Posterior cingulate gyrus (tissue), 11 donors: ENCODE results near the gene ABCC3.
"Not testable (repeated sequence)": the region's sequence is repeated elsewhere in the genome, so short reads cannot be mapped to it uniquely, and the experiment has no call there.

Experiments used
- DNase-seq, 10 donors: peaks; one replicate each; pipeline versions ENCODE4 v3.0.0 to v3.0.0-alpha.2; 2020 to 2021; ENCODE audit warnings: mixed read lengths in 3 of 10
- intact Hi-C: fragments of 100-400 bp; cut with DNase I; formaldehyde crosslinking; loops from one replicate; pipeline ENCODE4 v1.15.1; 2023

Gene ABCC3

DNA sequence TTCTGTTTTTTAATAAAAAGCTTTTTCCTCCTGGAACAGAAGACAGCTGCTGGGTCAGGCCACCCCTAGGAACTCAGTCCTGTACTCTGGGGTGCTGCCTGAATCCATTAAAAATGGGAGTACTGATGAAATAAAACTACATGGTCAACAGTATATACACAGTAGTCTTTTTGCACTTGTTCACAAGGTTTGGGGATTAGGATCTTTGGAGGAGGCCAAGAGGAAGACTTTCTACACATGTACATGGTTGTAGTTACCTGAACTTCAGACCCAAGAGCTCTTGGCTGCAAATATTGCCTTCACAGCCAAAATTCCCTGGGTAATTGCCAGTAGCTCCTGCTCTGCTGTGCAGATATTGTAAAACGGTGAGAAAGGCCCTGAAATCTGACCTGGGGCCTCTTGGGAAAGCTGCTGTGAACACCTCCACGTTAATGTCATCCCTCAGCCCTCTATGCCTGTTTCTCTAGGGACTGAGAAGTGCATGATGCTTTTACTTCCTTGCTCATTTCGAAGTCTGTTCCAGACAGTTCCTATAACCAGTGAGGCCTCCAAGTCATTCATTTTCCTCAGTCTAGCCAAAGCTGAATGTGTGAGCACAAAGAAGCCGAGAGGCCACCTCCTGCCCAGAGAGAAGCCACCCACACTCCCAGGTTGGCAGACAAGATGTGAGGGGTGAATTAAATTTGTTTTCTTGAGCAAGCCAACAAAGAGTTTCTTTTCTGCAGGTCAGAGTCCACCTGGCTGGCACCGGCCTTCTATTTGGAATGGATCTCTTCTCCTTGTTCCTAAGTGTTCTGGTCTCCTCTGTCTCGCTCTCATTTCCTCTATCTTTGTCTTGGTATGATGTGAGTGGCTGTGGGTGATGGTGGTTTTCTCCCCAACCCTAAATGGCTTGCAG is 57.1 kb downstream of the ABCC3 start:
- peak in 1 of 10 donors; percentile 9 for DNase-seq
- intact Hi-C loops = no loop called here

DNA sequence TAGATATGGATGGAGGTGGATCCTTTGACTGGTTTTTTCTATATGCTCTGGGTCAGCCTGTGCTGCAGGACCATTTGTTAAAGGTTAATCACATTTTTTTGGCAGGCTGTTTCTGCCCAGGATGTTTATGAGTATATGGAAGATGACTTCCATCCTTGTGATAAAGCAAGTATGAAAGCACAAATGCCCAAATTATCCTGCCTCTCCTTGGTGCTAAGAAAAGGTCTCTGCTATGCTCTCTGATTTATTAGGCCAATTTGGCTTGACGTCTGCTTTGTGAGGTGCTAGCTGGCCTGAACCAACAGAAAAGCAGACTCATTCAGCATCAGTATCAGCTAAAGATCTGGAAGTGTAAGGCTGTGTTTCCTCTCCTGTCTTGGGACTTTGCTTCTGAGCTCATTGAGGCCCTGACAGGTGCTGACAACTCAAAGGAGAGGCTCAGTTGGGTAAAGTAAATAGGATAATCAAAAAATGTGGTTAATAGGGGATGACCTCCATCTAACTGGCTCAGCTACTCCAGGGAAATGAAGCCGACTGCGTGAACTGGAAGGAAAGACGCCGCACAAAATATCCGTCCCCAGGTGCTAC is 57.9 kb downstream of the ABCC3 start:
- DNase-seq = no peak
- intact Hi-C loops = no loop called here

DNA sequence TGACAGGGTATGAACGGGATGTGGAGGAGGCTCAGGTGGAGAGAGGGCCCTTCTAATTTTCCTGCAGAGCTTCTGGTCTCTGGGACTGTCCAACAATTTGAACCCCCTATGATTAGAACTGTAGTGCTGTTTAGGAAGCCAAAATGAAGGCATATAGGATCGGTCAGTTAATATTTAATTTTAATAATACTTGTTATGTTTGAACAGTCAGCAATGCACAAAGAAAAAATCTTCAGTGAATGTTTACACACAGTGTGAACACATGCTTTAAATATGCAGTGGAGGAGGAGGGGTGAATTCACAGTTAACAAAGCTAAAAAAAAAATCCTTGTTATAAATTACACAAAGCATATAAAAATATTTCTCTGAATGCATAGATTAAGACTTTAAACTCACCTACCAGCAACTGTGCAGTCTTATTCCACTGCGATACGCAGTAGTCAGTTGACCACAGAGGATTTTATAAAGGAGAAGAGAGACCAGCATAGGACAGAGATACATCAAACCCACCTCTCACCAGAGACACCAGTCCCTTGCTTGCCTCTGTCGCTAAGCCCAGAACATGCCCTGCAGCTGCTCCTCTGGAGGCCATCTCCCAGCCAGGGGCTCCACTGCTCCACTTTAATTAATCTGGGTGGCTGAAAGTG is 58.5 kb downstream of the ABCC3 start:
- DNase-seq = no peak
- intact Hi-C loops = no loop called here

DNA sequence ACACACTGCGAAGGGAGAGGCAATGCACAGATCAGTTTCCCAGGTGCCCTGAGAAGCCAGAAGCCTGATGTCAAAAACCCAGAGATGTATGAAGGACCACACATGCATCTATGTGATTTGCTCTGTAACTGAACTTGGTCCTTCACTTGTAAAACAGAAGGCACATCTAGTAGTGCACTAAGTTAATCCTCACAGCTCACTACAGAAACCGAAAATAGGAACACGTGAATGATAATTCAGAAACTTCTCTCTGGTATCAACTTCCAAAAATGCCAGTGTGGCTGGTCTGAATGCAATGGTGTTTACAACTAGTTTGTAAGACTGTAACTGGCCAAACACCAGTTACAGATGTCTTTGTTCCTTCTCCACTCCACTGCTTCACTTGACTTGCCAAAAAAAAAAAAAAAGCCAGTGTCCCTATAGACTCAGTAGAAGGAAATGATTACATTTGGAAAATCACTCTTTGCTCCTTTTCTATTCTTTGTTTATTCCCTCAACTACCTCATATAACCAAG is 61.7 kb downstream of the ABCC3 start:
- intact Hi-C loops = loop anchor here (5.0 kb wide), 2 partner anchors 69 to 214 kb away; no protein-coding TSS in a partner anchor
- DNase-seq = no peak

DNA sequence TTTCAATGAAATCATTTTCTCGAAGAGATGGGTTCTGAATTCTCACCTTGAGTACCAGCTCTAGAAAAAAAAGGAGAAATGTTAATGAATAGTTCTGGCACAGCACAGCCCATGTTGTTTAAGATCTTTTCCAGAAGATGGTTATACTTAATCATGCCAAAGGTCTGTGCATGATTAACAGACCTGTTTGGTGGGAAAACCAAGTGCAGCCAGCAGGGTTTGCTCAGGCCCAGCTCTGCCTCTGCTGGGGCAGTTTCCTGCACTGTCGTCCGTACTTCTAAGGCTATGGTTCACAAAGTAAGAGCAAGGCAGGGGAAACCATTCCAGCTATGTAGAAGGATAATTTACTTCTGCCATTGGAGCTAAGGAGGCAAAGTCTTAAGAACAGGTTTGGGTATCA is 62.4 kb downstream of the ABCC3 start:
- no peak for DNase-seq
- intact Hi-C loops = loop anchor here (5.0 kb wide), 2 partner anchors 70 to 215 kb away; no protein-coding TSS in a partner anchor

DNA sequence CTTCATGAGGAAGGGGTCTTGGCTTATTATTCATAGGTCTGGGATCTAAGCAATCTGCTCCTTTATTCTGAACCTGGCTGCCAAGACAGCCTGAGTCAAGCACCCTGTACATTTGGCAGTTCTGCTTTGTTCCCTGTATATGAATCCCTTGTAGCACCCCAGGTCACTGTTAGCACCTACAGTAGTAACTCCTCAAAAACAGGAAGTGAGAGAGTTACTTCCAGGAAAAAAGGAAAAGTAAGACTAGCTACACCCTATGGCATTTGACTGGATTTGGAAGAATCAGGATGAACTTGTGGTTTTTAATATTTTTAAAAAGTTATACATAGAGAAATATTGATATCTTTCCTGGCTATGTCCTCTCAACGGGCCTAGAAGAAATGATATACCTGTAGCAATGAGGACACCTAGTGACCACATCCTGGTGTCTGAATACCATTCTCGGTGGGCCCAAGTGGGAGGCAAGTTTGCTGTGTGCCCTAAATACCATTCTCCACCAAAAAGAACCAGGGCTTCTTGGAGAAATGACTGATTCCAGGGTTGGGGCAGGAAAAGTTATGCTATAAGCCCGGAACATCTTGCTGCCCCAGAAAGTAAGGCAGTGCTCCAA is 63.1 kb downstream of the ABCC3 start:
- intact Hi-C loops = loop anchor here (5.0 kb wide), 2 partner anchors 70 to 215 kb away; no protein-coding TSS in a partner anchor
- DNase-seq = no peak

DNA sequence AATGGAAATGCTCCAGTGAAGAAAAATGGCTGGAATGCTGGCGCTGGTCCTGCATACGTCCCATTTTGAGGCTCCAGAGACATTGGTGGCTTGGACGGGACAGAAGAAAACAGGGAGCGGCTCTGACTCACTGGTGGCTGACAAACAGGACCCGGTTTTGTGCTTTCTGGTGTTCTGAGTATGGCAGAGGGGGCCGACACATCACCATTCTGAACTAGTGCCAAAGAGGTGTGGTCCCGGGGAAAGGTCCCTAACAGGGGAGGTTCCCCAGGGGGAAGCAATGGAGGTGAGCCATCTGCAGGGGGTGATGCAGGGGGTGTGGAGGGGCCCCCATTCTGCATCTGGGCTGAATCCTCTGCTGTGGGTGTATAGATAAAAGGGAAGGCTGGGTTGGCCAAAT is 64.7 kb downstream of the ABCC3 start:
- DNase-seq = peak in 1 of 10 donors; percentile 49
- intact Hi-C loops = loop anchor here (5.0 kb wide), 2 partner anchors 72 to 217 kb away; no protein-coding TSS in a partner anchor

DNA sequence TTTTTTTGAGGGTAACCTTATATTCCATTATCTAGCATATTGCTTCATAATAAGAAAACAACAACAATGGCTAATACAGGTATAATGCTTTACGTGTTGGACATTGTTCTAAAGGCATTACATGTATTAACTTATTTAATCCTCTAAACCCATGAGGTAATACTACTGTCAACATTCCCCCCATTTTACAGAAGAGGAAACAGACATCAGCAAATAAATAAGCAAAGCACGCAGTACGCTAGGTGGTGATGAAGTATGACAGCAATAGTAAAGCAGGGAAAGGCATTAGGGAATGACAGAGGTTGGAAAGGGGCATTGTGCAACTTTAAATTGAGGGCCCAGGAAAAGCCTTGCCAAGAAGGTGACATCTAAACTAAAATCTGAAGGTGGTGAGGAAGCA is 68.5 kb downstream of the ABCC3 start:
- DNase-seq = no peak
- intact Hi-C loops = no loop called here

DNA sequence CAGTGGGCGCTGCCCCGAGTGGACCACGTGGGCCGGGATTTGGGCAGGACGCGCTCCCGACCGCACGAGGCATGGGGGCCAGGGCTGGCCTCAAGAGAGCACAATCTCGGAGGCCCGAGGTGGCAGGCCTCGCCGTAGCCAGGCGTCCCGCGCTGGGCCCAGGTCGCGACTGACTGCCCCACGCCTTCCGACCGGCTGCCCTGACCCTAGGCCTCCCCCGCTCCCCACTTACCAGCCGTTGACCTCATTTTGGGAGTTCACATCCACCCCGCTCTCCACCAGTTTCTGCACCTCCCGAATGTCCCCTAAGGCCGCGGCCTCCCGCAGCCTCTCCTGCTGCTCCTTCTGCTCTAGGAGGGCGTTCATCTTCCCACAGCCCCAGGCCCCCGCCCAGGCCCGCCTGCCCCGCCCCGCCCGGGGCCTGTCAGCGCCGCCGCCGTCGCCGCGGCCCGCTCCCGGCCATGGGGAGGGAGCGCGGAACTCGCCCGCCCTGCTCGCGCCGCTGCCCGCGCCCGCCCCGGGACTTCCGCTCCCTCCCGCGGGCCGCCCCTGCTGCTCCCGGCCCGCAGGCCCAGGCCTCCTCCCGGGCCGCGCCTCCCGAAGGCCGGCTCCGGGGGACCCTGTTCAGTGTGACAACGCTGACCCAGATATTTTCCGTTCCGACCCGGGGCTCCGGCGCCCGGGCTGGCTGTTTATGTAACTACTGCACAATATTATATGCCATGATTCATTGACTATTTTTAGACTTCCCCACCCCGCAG is 72.8 kb downstream of the ABCC3 start, which contains the start of gene ANKRD40:
Gene ANKRD40, minus strand, starts transcription at position 626 of the 761 bp plus-strand sequence. Its CDS starts 260 bp downstream, at position 366.
- DNase-seq = peak; percentile 80 to 98 (median 86)
- intact Hi-C loops = loop anchor here (1.0 kb wide), 1 partner anchor 12 kb away; the partner anchor contains the start of gene LUC7L3

DNA sequence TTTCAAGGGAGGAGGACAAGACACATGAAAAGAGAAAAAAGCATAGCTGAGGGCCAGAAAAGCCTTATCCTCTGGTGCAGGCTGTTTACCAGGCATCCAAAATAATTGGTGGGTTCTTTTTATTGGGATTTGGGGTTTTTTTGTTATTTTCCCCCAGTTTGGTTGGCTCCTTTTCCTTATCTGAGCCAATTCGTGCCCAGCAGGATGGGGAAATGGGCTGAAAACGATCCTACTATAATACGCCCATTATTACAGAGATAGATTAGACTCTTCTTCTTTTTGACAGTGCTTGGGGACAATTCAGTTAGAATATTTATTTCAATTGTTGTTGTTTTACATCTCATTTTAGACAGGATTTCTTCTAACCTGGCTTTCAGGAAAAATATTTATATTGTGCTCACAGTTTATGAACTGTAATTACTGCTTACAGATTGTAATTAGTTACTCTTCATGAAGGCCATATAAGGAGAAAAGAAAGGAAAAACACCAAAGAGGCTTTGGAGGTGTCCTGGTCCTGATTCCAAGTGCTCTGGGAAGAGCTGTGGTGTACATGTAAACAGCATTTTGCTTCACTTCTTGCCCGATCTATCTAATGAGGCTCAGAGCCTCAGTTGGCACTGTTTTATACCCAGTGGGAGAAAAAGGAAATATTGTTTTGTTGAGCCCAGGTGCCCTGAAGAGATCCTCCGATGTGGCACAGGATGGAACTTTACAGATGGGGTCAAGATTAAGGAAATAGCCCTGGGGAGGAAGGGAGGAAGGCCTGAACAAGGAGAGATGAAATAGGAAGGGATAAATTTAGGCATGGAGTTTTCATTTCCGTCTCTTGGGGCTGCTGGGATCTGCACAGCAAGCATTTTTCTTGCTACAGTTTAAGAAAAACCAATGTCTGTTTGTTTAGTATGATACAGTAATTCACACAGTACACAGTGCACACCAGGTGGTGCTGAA is 73.6 kb downstream of the ABCC3 start:
- intact Hi-C loops = no loop called here

DNA sequence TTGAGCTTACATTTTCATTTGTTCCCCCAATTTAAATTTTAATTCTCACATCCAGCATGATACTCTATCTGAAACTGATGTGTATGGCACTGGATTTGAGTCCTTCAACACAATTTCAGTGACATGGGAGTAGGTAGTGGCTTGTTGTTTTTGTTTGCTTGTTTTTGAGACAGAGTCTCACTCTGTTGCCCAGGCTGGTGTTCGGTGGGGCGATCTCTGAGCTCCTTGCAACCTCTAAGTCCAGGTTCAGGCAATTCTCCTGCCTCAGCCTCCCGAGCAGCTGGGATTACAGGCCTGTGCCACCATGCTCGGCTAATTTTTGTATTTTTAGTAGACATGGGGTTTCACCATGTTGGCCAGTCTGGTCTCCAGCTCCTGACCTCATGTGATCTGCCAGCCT is 74.4 kb downstream of the ABCC3 start:
- peak in 1 of 10 donors; percentile 69 for DNase-seq
- intact Hi-C loops = not testable (repeated sequence)

More for the DNA sequence above, 73.6 kb downstream of the ABCC3 start:
- no peak for DNase-seq

DNA sequence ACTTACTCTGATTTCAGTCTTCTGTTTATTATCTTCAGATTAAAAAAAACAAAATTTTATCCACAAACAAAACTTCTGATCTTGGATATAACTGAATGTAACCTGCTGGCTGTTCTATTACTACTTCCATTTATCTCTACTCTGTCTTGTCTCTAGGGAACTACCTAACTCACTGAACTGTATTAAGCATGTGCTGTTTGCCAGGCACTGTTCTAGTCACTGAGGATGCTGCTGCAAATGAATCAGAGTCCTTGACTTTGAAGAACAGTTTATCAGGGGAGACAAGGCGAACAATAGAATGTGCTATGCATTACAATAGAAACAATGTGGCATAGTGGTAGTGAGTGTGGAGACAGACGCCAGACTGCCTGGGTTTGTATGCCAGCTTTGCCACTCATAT is 75.3 kb downstream of the ABCC3 start:
- intact Hi-C loops = no loop called here
- no peak for DNase-seq

DNA sequence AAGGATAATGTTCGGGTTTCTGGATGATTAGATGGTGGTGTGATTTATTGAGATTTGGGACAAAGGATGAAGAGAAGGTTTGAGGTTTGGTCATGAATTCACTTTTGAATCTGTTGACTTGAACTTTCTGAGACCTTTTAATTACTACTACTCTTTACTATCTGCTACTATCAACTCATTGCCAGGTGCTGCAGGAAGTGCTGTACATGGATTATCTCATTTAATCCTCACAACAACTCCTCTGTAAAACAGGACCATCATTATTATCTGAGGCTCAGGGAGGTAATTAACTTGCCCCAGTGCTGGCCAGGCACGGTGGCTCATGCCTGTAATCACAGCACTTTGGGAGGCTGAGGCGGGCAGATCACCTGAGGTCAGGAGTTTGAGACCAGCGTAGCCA is 76.0 kb downstream of the ABCC3 start:
- intact Hi-C loops = no loop called here
- DNase-seq = no peak

DNA sequence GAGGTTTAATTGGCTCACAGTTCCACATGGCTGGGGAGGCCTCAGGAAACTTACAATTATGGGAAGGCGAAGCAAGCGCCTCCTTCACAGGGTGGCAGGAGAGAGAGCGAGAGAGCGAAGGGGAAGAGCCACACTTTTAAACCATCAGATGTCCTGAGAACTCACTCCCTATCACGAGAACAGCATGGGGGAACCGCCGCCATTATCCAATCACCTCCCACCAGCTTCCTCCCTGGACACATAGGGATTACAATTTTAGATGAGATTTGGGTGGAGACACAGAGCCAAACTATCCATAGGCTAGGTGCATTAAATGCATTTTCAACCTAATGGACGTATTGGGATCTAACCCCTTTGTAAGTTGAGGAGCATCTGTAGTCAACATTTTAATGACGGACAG is 78.0 kb downstream of the ABCC3 start:
- no peak for DNase-seq
- intact Hi-C loops = no loop called here

DNA sequence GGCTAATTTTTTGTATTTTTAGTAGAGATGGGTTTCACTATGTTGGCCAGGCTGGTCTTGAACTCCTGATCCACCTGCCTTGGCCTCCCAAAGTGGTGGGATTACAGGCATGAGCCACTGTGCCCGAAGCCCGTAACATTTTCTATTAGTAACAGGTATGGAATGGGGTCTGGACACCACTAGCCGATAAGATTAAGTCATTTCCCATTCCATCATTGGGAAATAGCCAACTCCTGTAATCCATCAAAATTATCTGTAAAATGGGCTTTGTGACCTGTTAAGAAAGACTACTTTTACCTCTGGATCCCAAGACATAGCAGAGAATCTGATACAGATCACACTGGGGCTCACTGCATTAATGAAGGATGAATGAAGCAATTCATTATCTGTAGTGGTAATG is 80.8 kb downstream of the ABCC3 start:
- intact Hi-C loops = no loop called here
- no peak for DNase-seq

DNA sequence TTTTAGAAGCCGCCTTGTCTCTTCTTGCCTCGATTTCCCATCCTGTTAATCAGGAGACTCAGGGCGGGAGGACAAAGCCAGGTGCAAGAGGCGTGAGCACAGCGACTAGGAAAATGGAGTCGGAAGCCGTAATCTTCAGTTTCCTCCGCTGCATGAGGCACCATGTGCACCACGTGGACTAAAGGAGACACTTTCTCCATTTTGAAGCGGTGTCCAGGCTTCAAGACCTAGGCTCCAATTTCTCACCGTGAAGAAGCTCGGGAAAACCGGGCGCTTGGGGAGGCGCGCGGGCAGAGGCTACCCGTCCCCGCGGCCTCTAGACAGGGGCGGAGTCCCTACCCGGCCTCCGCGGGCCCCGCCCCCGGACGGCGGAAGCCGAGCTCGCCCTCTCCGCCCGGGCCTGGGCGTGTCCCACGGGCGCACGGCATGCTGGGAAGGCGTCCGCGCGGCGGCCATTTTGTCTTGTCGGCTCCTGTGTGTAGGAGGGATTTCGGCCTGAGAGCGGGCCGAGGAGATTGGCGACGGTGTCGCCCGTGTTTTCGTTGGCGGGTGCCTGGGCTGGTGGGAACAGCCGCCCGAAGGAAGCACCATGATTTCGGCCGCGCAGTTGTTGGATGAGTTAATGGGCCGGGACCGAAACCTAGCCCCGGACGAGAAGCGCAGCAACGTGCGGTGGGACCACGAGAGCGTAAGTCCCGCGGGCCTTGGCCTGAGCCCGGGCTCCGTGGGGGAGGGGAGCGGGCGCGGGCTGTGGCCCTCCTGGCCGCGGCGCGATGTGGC is 84.7 kb downstream of the ABCC3 start, which contains the start of gene LUC7L3:
Gene LUC7L3, plus strand, starts transcription at position 460 of the 780 bp plus-strand sequence. Its CDS starts 130 bp downstream, at position 590.
- intact Hi-C loops = loop anchor here (1.0 kb wide), 1 partner anchor 12 kb away; the partner anchor contains the start of gene ANKRD40
- DNase-seq = peak; percentile 89 to 99 (median 94)
